Colonic mucosa (tissue), 4 donors: Measurements from ENCODE around the gene ETV3. TPM values are rescaled to one million over a fixed set of nuclear protein-coding genes. Genes with fewer than 3 reads are reported as not detected.
"Not testable (repeated sequence)": the region's sequence is repeated elsewhere in the genome, so short reads cannot be mapped to it uniquely, and the experiment has no call there.

Experiments used
- DNase-seq: peaks from one replicate; pipeline ENCODE4 v3.0.0-alpha.2; 2020
- H3K27ac ChIP-seq: fragments of 200-600 bp; one replicate; pipeline ENCODE4 v1.8.0; 2021
- H3K27me3 ChIP-seq: fragments of 200-600 bp; one replicate; pipeline ENCODE4 v1.8.0; 2021
- H3K36me3 ChIP-seq: fragments of 200-600 bp; one replicate; pipeline ENCODE4 v1.8.0; 2021
- H3K4me1 ChIP-seq: fragments of 200-600 bp; one replicate; pipeline ENCODE4 v1.8.0; 2021; ENCODE audit warnings: mild to moderate bottlenecking
- H3K4me3 ChIP-seq: fragments of 200-600 bp; one replicate; pipeline ENCODE4 v1.8.0; 2021
- H3K9ac ChIP-seq, 2 donors: one replicate each; pipeline ENCODE4 v1.7.0; 2013; ENCODE audit warnings: control low read depth in 2 of 2, low read depth in 2 of 2, low read length in 2 of 2
- H3K9me3 ChIP-seq: fragments of 200-600 bp; one replicate; pipeline ENCODE4 v1.8.0; 2021
- CTCF ChIP-seq: fragments of 200-600 bp; IDR thresholded peaks from one replicate; pipeline ENCODE4 v1.8.0; 2022; ENCODE audit warnings: antibody characterized with exemption, mild to moderate bottlenecking
- intact Hi-C: fragments of 100-400 bp; cut with DNase I; formaldehyde crosslinking; loops from one replicate; pipeline ENCODE4 v1.14.1; 2022
- total RNA-seq, 2 donors: library from RNA; stranded (reverse); fragmentation: NEBNext Ultra II Directional in 1 of 2; extraction: Animal tissue kit (Norgen Biotek cat#: 25700) in 1 of 2; gene quantifications; one replicate each; pipeline ENCODE4 v1.2.1, GENCODE V29; 2021
- donor health status: healthy.
- donor health status: DM: no; HTN: no; CAD: no.
- donor health status: DM: no; HTN: no; CAD: no.

Gene ETV3
- total RNA-seq, 2 donors from 2014 or later = 20.7 to 38.7 TPM

GRCh38 chr1:157178490-157178889, 40.3 kb upstream of the ETV3 start:
- Histone ChIP-seq H3K27ac (no peak overlapping the region), H3K4me3 (no peak overlapping the region), H3K9ac (no peak overlapping the region), H3K27me3 (no peaks in the 10 kb centered on the region), H3K4me1 (no peaks in the 10 kb centered on the region), H3K9me3 (no peaks in the 10 kb centered on the region), H3K36me3 (no peaks in the 10 kb centered on the region)
- DNase-seq = no peak
- intact Hi-C loops = no loop called here
- no peak for TF ChIP-seq CTCF

GRCh38 chr1:157177733-157178394, 39.7 kb upstream of the ETV3 start:
- Histone ChIP-seq H3K9ac (no peak overlapping the region), H3K4me3 (no peak overlapping the region), H3K4me1 (no peaks in the 10 kb centered on the region), H3K9me3 (no peaks in the 10 kb centered on the region), H3K27me3 (no peaks in the 10 kb centered on the region), H3K36me3 (no peaks in the 10 kb centered on the region), H3K27ac (no peak overlapping the region)
- TF ChIP-seq CTCF = no peak
- intact Hi-C loops = no loop called here
- no peak for DNase-seq

- H3K27ac ChIP-seq = no peak overlapping the region
- intact Hi-C loops = no loop called here
- no peaks in the 10 kb centered on the region for H3K36me3 ChIP-seq
Observed at GRCh38 chr1:157176591-157177121, 38.5 kb upstream of the ETV3 start.

DNA sequence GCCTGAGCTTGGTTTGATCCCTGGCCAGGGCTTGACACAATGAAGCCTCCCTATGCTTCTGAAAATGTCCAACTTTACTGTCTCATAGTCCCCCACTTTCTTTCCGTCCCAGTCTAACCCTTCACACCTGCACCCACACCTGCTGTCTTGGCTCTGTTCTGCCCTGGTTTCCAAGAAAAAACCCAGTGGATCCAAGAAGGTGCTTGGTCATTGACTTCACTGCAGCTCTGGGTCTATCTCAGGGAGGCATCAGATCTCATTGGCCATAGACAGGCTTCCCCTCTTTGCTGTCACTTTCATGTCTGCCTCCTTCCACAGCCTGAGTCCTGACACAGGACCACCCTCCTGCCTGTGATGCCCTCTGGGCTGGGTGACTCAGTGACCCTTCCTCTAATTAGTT, 37.8 kb upstream of the ETV3 start:
- no peaks in the 10 kb centered on the region for H3K9me3 ChIP-seq
- H3K27me3 ChIP-seq = no peaks in the 10 kb centered on the region
- no peak overlapping the region for H3K27ac ChIP-seq
- intact Hi-C loops = no loop called here
- no peak for TF ChIP-seq CTCF
- no peak overlapping the region for H3K9ac ChIP-seq
- DNase-seq = no peak
- no peaks in the 10 kb centered on the region for H3K4me1 ChIP-seq
- H3K4me3 ChIP-seq = no peak overlapping the region
- H3K36me3 ChIP-seq = no peaks in the 10 kb centered on the region

More at GRCh38 chr1:157176591-157177121, 38.5 kb upstream of the ETV3 start:
- Histone ChIP-seq H3K4me3 (no peak overlapping the region), H3K27me3 (no peaks in the 10 kb centered on the region), H3K9me3 (no peaks in the 10 kb centered on the region), H3K4me1 (no peaks in the 10 kb centered on the region), H3K9ac (no peak overlapping the region)
- DNase-seq = no peak
- TF ChIP-seq CTCF = no peak

DNA sequence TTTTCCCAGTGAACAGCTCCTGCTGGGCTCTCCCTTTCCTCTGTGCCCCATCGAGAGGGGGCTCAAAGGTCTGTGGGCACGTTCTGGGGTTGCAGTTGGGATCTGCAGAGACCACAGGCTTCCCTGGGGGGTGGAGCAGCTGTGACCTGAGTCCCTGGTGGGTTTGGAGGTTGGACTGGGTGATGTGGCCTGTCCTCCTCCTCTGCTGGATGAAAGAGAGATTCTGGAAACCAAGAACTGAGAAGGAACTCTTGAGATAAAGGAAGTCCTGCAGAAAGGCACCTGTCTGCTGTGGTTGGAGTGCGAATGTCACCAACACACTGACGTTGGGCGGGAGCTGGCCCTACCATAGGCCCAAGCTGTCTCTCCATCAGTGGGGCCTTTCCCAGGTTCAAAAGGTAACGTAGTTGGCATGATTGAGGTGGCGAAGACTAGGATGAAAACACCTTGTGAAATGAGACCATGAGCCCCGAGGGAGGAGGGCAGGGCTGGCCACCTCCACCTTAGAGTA, 35.8 kb upstream of the ETV3 start:
- intact Hi-C loops = no loop called here
- no peak for TF ChIP-seq CTCF
- Histone ChIP-seq H3K27me3 (no peaks in the 10 kb centered on the region), H3K9me3 (no peaks in the 10 kb centered on the region), H3K27ac (no peak overlapping the region), H3K4me1 (no peaks in the 10 kb centered on the region), H3K4me3 (no peak overlapping the region), H3K9ac (no peak overlapping the region), H3K36me3 (no peaks in the 10 kb centered on the region)
- DNase-seq = no peak

GRCh38 chr1:157173241-157173640, 35.0 kb upstream of the ETV3 start:
- H3K27me3 ChIP-seq, H3K4me1 ChIP-seq, intact Hi-C loops, H3K27ac ChIP-seq, H3K4me3 ChIP-seq, DNase-seq, H3K9ac ChIP-seq, H3K9me3 ChIP-seq, H3K36me3 ChIP-seq: not testable (repeated sequence)

- intact Hi-C loops, H3K4me3 ChIP-seq: not testable (repeated sequence)
Observed at GRCh38 chr1:157172591-157172990, 34.4 kb upstream of the ETV3 start.

More at GRCh38 chr1:157172591-157172990, 34.4 kb upstream of the ETV3 start:
- not testable (repeated sequence) for H3K36me3 ChIP-seq, H3K27ac ChIP-seq, H3K4me1 ChIP-seq, H3K9me3 ChIP-seq, H3K27me3 ChIP-seq, DNase-seq, H3K9ac ChIP-seq
